GM12878 (cell line): Measurements from ENCODE around the gene CALN1. TPM values are rescaled to one million over a fixed set of nuclear protein-coding genes. Genes with fewer than 3 reads are reported as not detected.

Source experiments
- ATAC-seq: fragments of 200-7000 bp; cut with Tn5 transposase; 3 replicates; pipeline ENCODE4 v1.9.1; 2020; ENCODE audit warnings: mild to moderate bottlenecking, moderate library complexity
- BruUV-seq: library from RNA; stranded (reverse); fragments of 400-500 nt; replicated peaks from 2 replicates; lab custom pipeline; 2021; lab: Mats Ljungman, UMichigan
- CTCF ChIA-PET: fragments of 300-600 bp; sonication (Branson Sonifier 250); formaldehyde crosslinking; extraction: SDS; loops from one replicate; lab custom pipeline; 2021; ENCODE audit warnings: inconsistent platforms; lab: Yijun Ruan, JAX
- POLR2A ChIA-PET: fragments of 350-600 bp; formaldehyde crosslinking; extraction: SDS; loops from one replicate; lab custom pipeline; 2021; ENCODE audit warnings: inconsistent platforms; lab: Charles Lee
- RAD21 ChIA-PET: fragments of 300-600 bp; sonication (Branson Sonifier 250); formaldehyde crosslinking; loops from one replicate; lab custom pipeline; 2023; ENCODE audit warnings: antibody characterized with exemption; ENCODE audit not compliant: unreplicated experiment; lab: Charles Lee
- SMC1A ChIA-PET: fragments of 300-600 bp; sonication (Branson Sonifier 250); formaldehyde crosslinking; loops from one replicate; lab custom pipeline; 2023; ENCODE audit not compliant: unreplicated experiment, uncharacterized antibody; lab: Charles Lee
- DNase-seq: peaks from one replicate; pipeline ENCODE4 v3.0.0-alpha.2; 2011; ENCODE audit warnings: low read depth, low spot score
- FAIRE-seq: peaks from 3 replicates; lab custom pipeline; 2011; peaks lifted over from hg19 to GRCh38; lab: Jason Lieb, UNC
- H2AFZ ChIP-seq: 2 replicates; pipeline ENCODE4 v1.6.0; 2011; ENCODE audit warnings: low read depth, low read length, control low read depth; ENCODE audit not compliant: control insufficient read depth
- H3K27ac ChIP-seq: 2 replicates; pipeline ENCODE4 v1.5.1; 2011; ENCODE audit warnings: control low read depth; ENCODE audit not compliant: control insufficient read depth, insufficient read depth
- H3K27me3 ChIP-seq, 2 experiments: replicated peaks in 1 of 2; 2 replicates each; pipeline versions ENCODE4 v1.6.0 to v1.6.1; 2011; ENCODE audit warnings: low read length in 1 of 2; ENCODE audit not compliant: control insufficient read depth in 2 of 2, insufficient read depth in 2 of 2
- H3K36me3 ChIP-seq, 2 experiments: 2 replicates each; pipeline ENCODE4 v1.5.1; 2011; ENCODE audit warnings: low read length in 1 of 2; ENCODE audit not compliant: control insufficient read depth in 2 of 2, insufficient read depth in 2 of 2
- H3K4me1 ChIP-seq: 2 replicates; pipeline ENCODE4 v1.6.1; 2011; ENCODE audit warnings: mild to moderate bottlenecking, low read length, moderate library complexity, mixed read lengths; ENCODE audit not compliant: control insufficient read depth, insufficient read depth
- H3K4me2 ChIP-seq: 2 replicates; pipeline ENCODE4 v1.6.0; 2011; ENCODE audit warnings: control low read depth; ENCODE audit not compliant: control insufficient read depth, insufficient read depth
- H3K4me3 ChIP-seq: fragments of 200-600 bp; sonication (generic); 2 replicates; pipeline ENCODE4 v1.5.1; 2016
- H3K79me2 ChIP-seq: 2 replicates; pipeline ENCODE4 v1.6.0; 2011; ENCODE audit warnings: low read length; ENCODE audit not compliant: control insufficient read depth, insufficient read depth
- H3K9ac ChIP-seq: 2 replicates; pipeline ENCODE4 v1.8.0; 2011; ENCODE audit warnings: low read length, control low read depth, mixed read lengths; ENCODE audit not compliant: control insufficient read depth, insufficient read depth
- H3K9me3 ChIP-seq: replicated peaks from 3 replicates; pipeline ENCODE4 v1.5.1; 2011; ENCODE audit warnings: mild to moderate bottlenecking, low read length; ENCODE audit not compliant: control insufficient read depth, insufficient read depth
- H4K20me1 ChIP-seq: 2 replicates; pipeline ENCODE4 v1.6.0; 2011; ENCODE audit not compliant: control insufficient read depth, insufficient read depth
- ASH2L ChIP-seq: fragments of 300-600, 200-600 bp; sonication (generic); IDR thresholded peaks from 2 replicates; pipeline ENCODE4 v1.6.1; 2017; ENCODE audit warnings: low read depth, mild to moderate bottlenecking, borderline replicate concordance
- EED ChIP-seq: sonication (generic); IDR thresholded peaks from 2 replicates; pipeline ENCODE4 v1.6.1; 2016; ENCODE audit warnings: antibody characterized with exemption, low read depth
- ESRRA ChIP-seq: IDR thresholded peaks from 2 replicates; pipeline ENCODE4 v1.6.1; 2012; ENCODE audit warnings: mild to moderate bottlenecking, low read length, improper control_type of control experiment
- IRF4 ChIP-seq: IDR thresholded peaks from 2 replicates; pipeline ENCODE4 v1.6.1; 2011; ENCODE audit warnings: low read depth, low read length
- JUNB ChIP-seq: IDR thresholded peaks from 2 replicates; pipeline ENCODE4 v1.6.1; 2016; ENCODE audit warnings: antibody characterized with exemption, mild to moderate bottlenecking
- LARP7 ChIP-seq: fragments of 450-650 bp; IDR thresholded peaks from 2 replicates; pipeline ENCODE4 v1.6.1; 2017; ENCODE audit warnings: mild to moderate bottlenecking
- MYB ChIP-seq: fragments of 150-350 bp; IDR thresholded peaks from 2 replicates; pipeline ENCODE4 v1.6.1; 2014; ENCODE audit warnings: mild to moderate bottlenecking, low read depth, low read length, borderline replicate concordance
- NR2C2 ChIP-seq: IDR thresholded peaks from 2 replicates; pipeline ENCODE4 v1.6.1; 2011; ENCODE audit warnings: borderline replicate concordance, low read depth; ENCODE audit not compliant: control insufficient read depth, insufficient read length
- NRF1 ChIP-seq: conservative IDR thresholded peaks from 2 replicates; pipeline ENCODE4 v1.6.1; 2011; ENCODE audit warnings: mild to moderate bottlenecking, low read depth, low read length, improper control_type of control experiment
- POU2F2 ChIP-seq: IDR thresholded peaks from 3 replicates; pipeline ENCODE4 v1.6.1; 2011; ENCODE audit warnings: low read depth, mild to moderate bottlenecking, low read length, borderline replicate concordance
- RAD51 ChIP-seq: fragments of 450-650 bp; IDR thresholded peaks from 2 replicates; pipeline ENCODE4 v1.6.1; 2016; ENCODE audit warnings: moderate library complexity, mild to moderate bottlenecking, inconsistent platforms
- RBBP5 ChIP-seq: fragments of 200-600 bp; sonication (generic); conservative IDR thresholded peaks from 2 replicates; pipeline ENCODE4 v1.6.1; 2016
- ZNF274 ChIP-seq: IDR thresholded peaks from one replicate; pipeline ENCODE4 v1.8.0; 2011; ENCODE audit not compliant: insufficient read length, insufficient read depth
- ZZZ3 ChIP-seq: IDR thresholded peaks from 2 replicates; pipeline ENCODE4 v1.6.1; 2011; ENCODE audit warnings: low read depth; ENCODE audit not compliant: control insufficient read depth, insufficient read length
- WGBS: methylation state at CpG from one replicate; pipeline ENCODE4 v1.1.6; 2016; ENCODE audit warnings: low lambda C conversion rate; ENCODE audit not compliant: insufficient replicate concordance, insufficient coverage; ENCODE audit errors: missing lambda C conversion rate; 5-methylcytosine and 5-hydroxymethylcytosine counted together
- in situ Hi-C: fragments of 300-500 bp; cut with MboI; formaldehyde crosslinking; loops from 9 replicates; pipeline ENCODE4 v1.14.3; 2018; ENCODE audit warnings: mixed read lengths
- intact Hi-C: fragments of 100-400 bp; cut with micrococcal nuclease; formaldehyde crosslinking; loops from one replicate; pipeline ENCODE4 v1.14.2; 2022; ENCODE audit not compliant: unreplicated experiment
- polyA plus RNA-seq, 11 experiments: library from polyadenylated mRNA; depleted of rRNA in 4 of 11; unstranded in 6 of 11; stranded (reverse) in 5 of 11; fragments of >200 nt; fragmentation: Nextera tagmentation in 4 of 11; fragmentation: Illumina TruSeq in 1 of 11; extraction: Ambion mirVana in 4 of 11; extraction: Trizol in 1 of 11; gene quantifications; 1 replicate in 1 of 11; 2 replicates in 10 of 11; pipeline versions ENCODE4 v1.2.1 to v1.2.3, GENCODE V29; 2011 to 2016; ENCODE audit warnings: inconsistent platforms in 2 of 11, missing spikeins in 2 of 11, low read depth in 1 of 11
- total RNA-seq, 4 experiments: library from RNA; depleted of rRNA in 3 of 4; stranded (reverse); fragments of >200 nt in 3 of 4; fragmentation: Illumina TruSeq in 1 of 4; extraction: Trizol in 1 of 4; gene quantifications; 2 replicates each; pipeline versions ENCODE4 v1.2.1 to v1.2.3, GENCODE V29; 2013 to 2021

The CALN1 gene
- total and polyA plus RNA-seq, 10 of the 15 experiments (the other 5 are each of a cell fraction or from before 2014, with no cell fraction given) = 0.48 to 15.3 (median 1.6) TPM

GRCh38 chr7:71912476-71912875 is 499.7 kb downstream of the CALN1 start:
- H3K4me1 ChIP-seq = no peaks in the 10 kb centered on the region
- RAD21 ChIA-PET = no interaction called here
- H3K27ac ChIP-seq = no peak overlapping the region
- H2AFZ ChIP-seq = no peak overlapping the region
- DNase-seq (no peak), ATAC-seq (no peak), FAIRE-seq (no peak)
- in situ Hi-C loops = no loop called here
- no peaks in the 10 kb centered on the region for H3K27me3 ChIP-seq
- intact Hi-C loops = no loop called here
- no TSS peak for BruUV-seq
- SMC1A ChIA-PET = no interaction called here
- CTCF ChIA-PET = no interaction called here
- no peak overlapping the region for H3K4me3 ChIP-seq
- H4K20me1 ChIP-seq = no peaks in the 10 kb centered on the region
- no peak overlapping the region for H3K4me2 ChIP-seq
- H3K36me3 ChIP-seq = no peaks in the 10 kb centered on the region
- TF ChIP-seq ZZZ3 (no peak), IRF4 (no peak), RBBP5 (no peak), MYB (no peak), LARP7 (no peak), NRF1 (no peak), JUNB (no peak), ASH2L (no peak), ZNF274 (no peak), EED (no peak), ESRRA (no peak), NR2C2 (no peak), POU2F2 (no peak), RAD51 (no peak)
- no peaks in the 10 kb centered on the region for H3K79me2 ChIP-seq
- H3K9me3 ChIP-seq = no peaks in the 10 kb centered on the region; the same call in 2 of the 3 replicates
- no peak overlapping the region for H3K9ac ChIP-seq
- POLR2A ChIA-PET = no interaction called here
- WGBS = 28% methylated on average over 4 of the region's 4 CpGs
